ENCODE measurements around the gene TAS2R16.
"Not testable (repeated sequence)": the region's sequence is repeated elsewhere in the genome, so short reads cannot be mapped to it uniquely, and the experiment has no call there.

The TAS2R16 gene

DNA sequence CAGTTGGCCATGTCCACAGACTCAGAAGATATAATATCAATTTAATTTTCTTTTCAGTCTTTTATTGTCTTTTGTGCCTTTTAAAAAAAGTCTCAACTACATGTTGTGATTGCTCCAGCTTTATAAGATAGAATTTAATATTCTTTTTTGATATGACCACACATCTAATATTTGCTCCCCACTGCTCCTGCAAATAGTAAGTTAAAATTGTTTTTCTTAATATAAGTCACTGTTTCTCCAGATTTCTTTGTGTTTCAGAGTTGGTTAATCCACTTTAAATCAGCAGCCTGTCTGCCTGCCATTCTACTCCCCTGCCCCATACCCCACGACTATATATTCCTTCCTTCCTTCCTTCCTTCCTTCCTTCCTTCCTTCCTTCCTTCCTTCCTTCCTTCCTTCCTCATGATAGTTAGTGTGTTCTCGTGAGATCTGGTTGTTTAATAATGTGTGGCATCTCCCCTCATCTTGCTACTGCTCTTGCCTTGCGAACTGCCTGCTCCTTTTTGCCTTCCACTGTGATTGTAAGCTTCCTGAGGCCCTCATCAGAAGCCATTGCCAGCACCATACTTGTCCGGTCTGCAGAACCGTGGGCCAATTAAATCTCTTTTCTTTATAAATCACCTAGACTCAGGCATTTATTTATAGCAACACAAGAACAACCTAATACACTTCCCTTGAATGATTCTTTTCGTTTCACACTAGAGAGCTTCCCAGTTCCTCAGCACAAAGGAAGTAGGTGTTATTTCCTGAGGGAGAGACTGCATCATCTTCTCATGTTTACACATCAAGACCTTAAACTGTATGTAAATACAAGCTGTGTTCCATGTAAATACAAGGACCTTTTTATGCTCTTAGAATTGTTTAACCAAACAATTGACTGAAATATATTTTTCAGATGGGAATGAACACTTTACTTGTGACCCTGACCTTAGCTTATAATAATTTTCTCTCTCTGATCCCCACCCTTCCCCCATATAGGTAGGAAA, 24.5 kb downstream of the TAS2R16 start:
- DNase-seq: peak; percentile 46

DNA sequence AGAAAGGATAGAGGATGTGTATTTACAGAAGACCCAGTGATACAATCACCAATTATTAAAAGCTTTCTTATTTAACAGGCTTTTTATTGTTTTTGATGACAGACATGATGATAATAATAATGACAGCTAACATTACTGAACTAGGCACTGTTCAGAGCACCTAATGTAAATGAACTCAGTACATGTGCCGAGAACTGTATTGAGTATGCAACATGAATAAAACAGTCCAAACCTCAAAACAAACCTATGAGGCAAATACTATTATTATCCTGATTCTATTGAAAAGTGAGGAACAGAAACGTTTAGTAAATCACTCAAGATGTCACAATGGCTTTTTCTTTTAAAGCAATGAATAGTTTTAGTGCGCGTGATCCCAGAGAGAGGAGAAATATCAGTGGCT, 27.1 kb downstream of the TAS2R16 start:
- no peak for DNase-seq

- DNase-seq: peak; percentile 58
These were observed 30.2 kb downstream of the TAS2R16 start for GRCh38 chr7:122965306-122965705.

- DNase-seq: not testable (repeated sequence)
These were observed 41.8 kb downstream of the TAS2R16 start for GRCh38 chr7:122953678-122954077.

DNA sequence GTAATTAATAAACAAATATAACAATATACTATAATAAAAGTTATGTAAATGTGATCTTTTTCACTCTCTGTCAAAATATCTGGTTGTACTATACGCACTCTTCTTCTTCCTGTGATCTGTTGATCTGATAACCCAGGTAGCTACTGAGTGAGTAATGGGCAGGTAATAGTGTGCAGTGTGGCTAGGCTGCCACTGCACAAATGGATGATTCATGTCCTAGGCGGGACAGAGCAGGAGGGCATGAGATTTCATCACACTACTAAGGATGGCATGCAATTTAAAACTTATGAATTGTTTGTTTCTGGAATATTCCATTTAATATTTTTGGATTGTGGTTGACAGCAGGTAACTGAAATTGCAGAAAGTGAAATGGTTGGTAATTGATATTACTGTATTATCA, 44.5 kb downstream of the TAS2R16 start:
- no peak for DNase-seq

- no peak for DNase-seq
These were observed 46.3 kb downstream of the TAS2R16 start for GRCh38 chr7:122949186-122949585.
